SK-N-SH (cell line): ENCODE data around the gene EPHB4. TPM values are rescaled to one million over a fixed set of nuclear protein-coding genes. Genes with fewer than 3 reads are reported as not detected.

Experiments used
- CTCF ChIA-PET: fragments of 300-600, 350-600 bp; formaldehyde crosslinking; extraction: SDS; loops from one replicate; lab custom pipeline; 2021; lab: Yijun Ruan, JAX
- POLR2A ChIA-PET: fragments of 350-600 bp; sonication (Branson Sonifier 250); formaldehyde crosslinking; extraction: SDS; loops from one replicate; lab custom pipeline; 2020; ENCODE audit warnings: antibody characterized with exemption, inconsistent platforms; lab: Yijun Ruan, JAX
- DNase-seq: peaks from one replicate; pipeline ENCODE4 v3.0.0; 2012
- H2AFZ ChIP-seq: fragments of 200-600 bp; sonication (generic); 2 replicates; pipeline ENCODE4 v1.8.1; 2016; ENCODE audit warnings: antibody characterized with exemption, mild to moderate bottlenecking, low read depth
- H3F3A ChIP-seq: fragments of 200-600 bp; sonication (generic); replicated peaks from 2 replicates; pipeline ENCODE3; 2016; ENCODE audit warnings: antibody characterized with exemption, mild to moderate bottlenecking; ENCODE audit not compliant: insufficient read depth
- H3K27ac ChIP-seq, 2 experiments: fragments of 200-500 bp in 1 of 2; fragments of 200-600 bp in 1 of 2; sonication (Bioruptor generic) in 1 of 2; sonication (generic), shearing (Covaris generic) in 1 of 2; 2 replicates each; pipeline versions ENCODE4 v1.5.1 to v1.6.1; 2014 to 2016; ENCODE audit warnings: low read depth in 2 of 2, inconsistent platforms in 1 of 2, low read length in 1 of 2, mild to moderate bottlenecking in 1 of 2, mixed read lengths in 1 of 2
- H3K27me3 ChIP-seq: fragments of 200-600 bp; sonication (generic), shearing (Covaris generic); 2 replicates; pipeline ENCODE4 v1.6.1; 2016; ENCODE audit warnings: mixed run types; ENCODE audit not compliant: insufficient read depth
- H3K36me3 ChIP-seq, 2 experiments: fragments of 200-500 bp in 1 of 2; fragments of 200-600 bp in 1 of 2; sonication (Bioruptor generic) in 1 of 2; sonication (generic) in 1 of 2; replicated peaks in 1 of 2; 2 replicates each; pipeline versions ENCODE3 to v1.5.1; 2014 to 2016; ENCODE audit warnings: low read length in 1 of 2, mild to moderate bottlenecking in 1 of 2; ENCODE audit not compliant: insufficient read depth in 2 of 2, control insufficient read depth in 1 of 2
- H3K4me1 ChIP-seq, 2 experiments: fragments of 200-500 bp in 1 of 2; fragments of 200-600 bp in 1 of 2; sonication (Bioruptor generic) in 1 of 2; sonication (generic), shearing (Covaris generic) in 1 of 2; 2 replicates each; pipeline versions ENCODE4 v1.5.1 to v1.6.1; 2014 to 2016; ENCODE audit warnings: low read depth in 1 of 2, low read length in 1 of 2, mixed run types in 1 of 2; ENCODE audit not compliant: insufficient read depth in 2 of 2, control insufficient read depth in 1 of 2
- H3K4me2 ChIP-seq: fragments of 200-600 bp; sonication (generic), shearing (Covaris generic); 2 replicates; pipeline ENCODE4 v1.6.1; 2017; ENCODE audit warnings: mixed run types
- H3K4me3 ChIP-seq, 2 experiments: fragments of 200-500 bp in 1 of 2; fragments of 200-600 bp in 1 of 2; sonication (Bioruptor generic) in 1 of 2; sonication (generic), shearing (Covaris generic) in 1 of 2; 2 replicates each; pipeline versions ENCODE4 v1.5.1 to v1.8.1; 2014 to 2016; ENCODE audit warnings: low read depth in 2 of 2, inconsistent platforms in 1 of 2, low read length in 1 of 2, mild to moderate bottlenecking in 1 of 2, mixed read lengths in 1 of 2, moderate library complexity in 1 of 2
- H3K79me2 ChIP-seq: fragments of 200-600 bp; sonication (generic); 2 replicates; pipeline ENCODE4 v1.8.1; 2017; ENCODE audit warnings: mild to moderate bottlenecking; ENCODE audit not compliant: insufficient read depth
- H3K9ac ChIP-seq: fragments of 200-600 bp; sonication (generic); 2 replicates; pipeline ENCODE4 v1.6.1; 2017; ENCODE audit warnings: mixed run types
- H3K9me2 ChIP-seq: fragments of 200-600 bp; sonication (generic); 2 replicates; pipeline ENCODE4 v1.6.1; 2017; ENCODE audit warnings: mixed run types
- H3K9me3 ChIP-seq: fragments of 200-600 bp; sonication (generic); 2 replicates; pipeline ENCODE4 v1.6.1; 2017; ENCODE audit warnings: mixed run types, mild to moderate bottlenecking, moderate library complexity
- H4K20me1 ChIP-seq: fragments of 200-600 bp; sonication (generic); 2 replicates; pipeline ENCODE4 v1.6.1; 2017; ENCODE audit warnings: mild to moderate bottlenecking, mixed run types; ENCODE audit not compliant: insufficient read depth
- EP300 ChIP-seq, 2 experiments: IDR thresholded peaks; 2 replicates each; pipeline versions ENCODE4 v1.4.0 to v1.6.1; 2012; ENCODE audit warnings: borderline replicate concordance in 1 of 2, low read depth in 1 of 2, low read length in 1 of 2
- EZH2phosphoT487 ChIP-seq: fragments of 200-600 bp; sonication (generic); IDR thresholded peaks from 2 replicates; pipeline ENCODE4 v1.6.1; 2017; ENCODE audit warnings: low read depth, mixed run types, mild to moderate bottlenecking, antibody characterized with exemption, moderate library complexity, borderline replicate concordance
- FOSL2 ChIP-seq: IDR thresholded peaks from 2 replicates; pipeline ENCODE4 v1.4.0; 2012; ENCODE audit warnings: low read depth, mild to moderate bottlenecking, moderate library complexity, borderline replicate concordance
- GATA2 ChIP-seq: sonication (generic); formaldehyde crosslinking; IDR thresholded peaks from 2 replicates; pipeline ENCODE4 v1.5.0; 2020; ENCODE audit warnings: mild to moderate bottlenecking, missing genetic modification reagents
- IRF3 ChIP-seq: fragments of 150-350 bp; IDR thresholded peaks from 2 replicates; pipeline ENCODE4 v1.6.1; 2016; ENCODE audit warnings: mild to moderate bottlenecking, low read depth, low read length
- MAX ChIP-seq: IDR thresholded peaks from 2 replicates; pipeline ENCODE4 v1.4.0; 2012; ENCODE audit warnings: low read depth
- MEF2A ChIP-seq: IDR thresholded peaks from 2 replicates; pipeline ENCODE4 v1.4.0; 2012; ENCODE audit warnings: low read depth, borderline replicate concordance
- NRF1 ChIP-seq: IDR thresholded peaks from 2 replicates; pipeline ENCODE4 v1.6.1; 2012; ENCODE audit warnings: low read depth, mild to moderate bottlenecking, low read length
- RCOR1 ChIP-seq: fragments of 150-350 bp; IDR thresholded peaks from 2 replicates; pipeline ENCODE4 v1.6.1; 2017; ENCODE audit warnings: antibody characterized with exemption, low read length
- REST ChIP-seq: IDR thresholded peaks from 2 replicates; pipeline ENCODE4 v1.6.1; 2012; ENCODE audit warnings: mild to moderate bottlenecking, low read depth, low read length, moderate library complexity
- RFX5 ChIP-seq: IDR thresholded peaks from 2 replicates; pipeline ENCODE4 v1.6.1; 2012; ENCODE audit warnings: mild to moderate bottlenecking, improper control_type of control experiment, low read length
- RXRA ChIP-seq: IDR thresholded peaks from 2 replicates; pipeline ENCODE4 v1.4.0; 2012; ENCODE audit warnings: low read depth, mild to moderate bottlenecking, borderline replicate concordance
- TCF12 ChIP-seq: IDR thresholded peaks from 2 replicates; pipeline ENCODE4 v1.4.0; 2012
- TEAD4 ChIP-seq: IDR thresholded peaks from 2 replicates; pipeline ENCODE4 v1.4.0; 2012; ENCODE audit warnings: mild to moderate bottlenecking, borderline replicate concordance; ENCODE audit not compliant: insufficient read depth
- USF1 ChIP-seq: IDR thresholded peaks from 2 replicates; pipeline ENCODE4 v1.4.0; 2012; ENCODE audit warnings: low read depth, borderline replicate concordance
- YY1 ChIP-seq: IDR thresholded peaks from 2 replicates; pipeline ENCODE4 v1.4.0; 2012; ENCODE audit warnings: low read depth, mild to moderate bottlenecking
- WGBS: methylation state at CpG from one replicate; pipeline ENCODE4 v1.1.6; 2017; ENCODE audit warnings: low lambda C conversion rate; 5-methylcytosine and 5-hydroxymethylcytosine counted together
- polyA plus RNA-seq, 3 experiments: library from polyadenylated mRNA; depleted of rRNA; stranded (reverse); fragments of >200 nt; gene quantifications; 2 replicates each; pipeline ENCODE4 v1.2.3, GENCODE V29; 2012
- TF ChIP-seq, protein P1 (sequence below): IDR thresholded peaks from 2 replicates; pipeline ENCODE4; 2012
- TF ChIP-seq, protein P2 (sequence below): fragments of 150-350 bp; IDR thresholded peaks from 2 replicates; pipeline ENCODE4 v1.6.1; 2017; ENCODE audit warnings: antibody characterized with exemption, low read length, low read depth, borderline replicate concordance
- TF ChIP-seq, protein P3 (sequence below): IDR thresholded peaks from 2 replicates; pipeline ENCODE4 v1.4.0; 2012; ENCODE audit warnings: low read depth, borderline replicate concordance

The EPHB4 gene
- polyA plus RNA-seq, 1 of the 3 experiments (the other 2 are of a cell fraction) = 64.4 TPM

DNA sequence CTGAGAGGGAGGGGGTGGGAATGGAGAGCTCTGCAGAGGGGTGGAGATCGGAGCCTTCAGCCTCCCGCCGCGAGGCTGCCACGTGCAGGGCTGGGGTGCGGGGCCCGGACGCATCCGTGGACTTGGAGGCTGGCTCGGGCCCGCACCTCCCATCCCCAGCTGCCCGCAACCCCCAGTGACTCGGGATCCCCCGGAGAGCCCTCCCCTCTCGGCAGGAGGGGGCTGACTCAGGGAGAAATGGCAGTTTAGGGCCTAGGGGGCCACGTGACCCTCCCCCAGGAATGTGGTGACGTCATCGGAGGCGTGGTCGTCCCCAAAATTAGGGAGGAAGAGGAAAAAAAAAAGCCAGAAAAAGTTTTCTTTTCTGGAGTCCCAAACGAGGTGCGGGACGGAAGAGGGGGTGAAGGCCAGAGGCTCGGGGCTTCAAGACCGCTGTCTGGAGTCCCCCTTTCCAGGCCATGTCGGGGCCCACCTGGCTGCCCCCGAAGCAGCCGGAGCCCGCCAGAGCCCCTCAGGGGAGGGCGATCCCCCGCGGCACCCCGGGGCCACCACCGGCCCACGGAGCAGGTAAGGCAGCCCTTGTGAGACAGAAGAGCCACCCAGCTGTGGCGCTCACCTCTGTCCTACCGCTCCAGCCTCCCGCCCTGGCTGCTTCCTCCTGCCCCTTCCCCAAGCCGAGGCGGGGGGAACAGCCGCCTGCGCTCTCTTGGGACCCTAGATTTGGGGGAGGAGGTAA, 39.9 kb upstream of the EPHB4 start, which contains the start of gene TRIP6:
Gene TRIP6 (plus strand): TSS at position 348 of the 736 bp plus-strand sequence. CDS start 111 bp downstream, at position 459.
- Histone ChIP-seq H3K36me3 (peaks cover 8 to 10% of the 10 kb centered on the region in 2 experiments), H3K79me2 (no peaks in the 10 kb centered on the region), H2AFZ (peak within 1 kb of the TSS; percentile 0; the same call in 1 of the 2 replicates), H3K9me2 (no peaks in the 10 kb centered on the region), H3K4me3 (no peak within 1 kb of the TSS), H3F3A (peaks cover 24% of the 10 kb centered on the region), H3K27ac (peak within 1 kb of the TSS in 1 of 2 experiments; percentile 43; a peak in 1 of 4 replicates), H3K4me1 (peaks cover 2 to 19% of the 10 kb centered on the region in 2 experiments; a peak in 3 of 4 replicates), H3K4me2 (peak within 1 kb of the TSS; percentile 25; the same call in 1 of the 2 replicates), H3K9me3 (no peaks in the 10 kb centered on the region), H4K20me1 (no peaks in the 10 kb centered on the region), H3K27me3 (no peaks in the 10 kb centered on the region), H3K9ac (peak within 1 kb of the TSS; percentile 31; the same call in 1 of the 2 replicates)
- ChIA-PET CTCF (interaction anchor here (1.1 kb wide), 1 partner anchor 15 kb away, joined by 9 read pairs; the partner anchor contains the start of gene SLC12A9), POLR2A (no interaction called here)
- TF ChIP-seq, protein P1, sequence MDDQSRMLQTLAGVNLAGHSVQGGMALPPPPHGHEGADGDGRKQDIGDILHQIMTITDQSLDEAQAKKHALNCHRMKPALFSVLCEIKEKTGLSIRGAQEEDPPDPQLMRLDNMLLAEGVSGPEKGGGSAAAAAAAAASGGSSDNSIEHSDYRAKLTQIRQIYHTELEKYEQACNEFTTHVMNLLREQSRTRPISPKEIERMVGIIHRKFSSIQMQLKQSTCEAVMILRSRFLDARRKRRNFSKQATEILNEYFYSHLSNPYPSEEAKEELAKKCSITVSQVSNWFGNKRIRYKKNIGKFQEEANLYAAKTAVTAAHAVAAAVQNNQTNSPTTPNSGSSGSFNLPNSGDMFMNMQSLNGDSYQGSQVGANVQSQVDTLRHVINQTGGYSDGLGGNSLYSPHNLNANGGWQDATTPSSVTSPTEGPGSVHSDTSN = 0 out of 2 replicates have a peak, but pooled peaks have one; percentile 22
- TF ChIP-seq REST = no peak
- TF ChIP-seq GATA2 = no peak
- no peak for TF ChIP-seq EP300 (IDR thresholded peaks at IDR 0.05; ENCODE audit: borderline replicate concordance in 1 of 2, low read depth in 1 of 2, low read length in 1 of 2)
- TF ChIP-seq FOSL2 = peak; percentile 43; the same call in 1 of the 2 replicates
- TF ChIP-seq YY1 = no peak
- TF ChIP-seq NRF1 = no peak
- TF ChIP-seq RCOR1 = no peak
- TF ChIP-seq, protein P2, sequence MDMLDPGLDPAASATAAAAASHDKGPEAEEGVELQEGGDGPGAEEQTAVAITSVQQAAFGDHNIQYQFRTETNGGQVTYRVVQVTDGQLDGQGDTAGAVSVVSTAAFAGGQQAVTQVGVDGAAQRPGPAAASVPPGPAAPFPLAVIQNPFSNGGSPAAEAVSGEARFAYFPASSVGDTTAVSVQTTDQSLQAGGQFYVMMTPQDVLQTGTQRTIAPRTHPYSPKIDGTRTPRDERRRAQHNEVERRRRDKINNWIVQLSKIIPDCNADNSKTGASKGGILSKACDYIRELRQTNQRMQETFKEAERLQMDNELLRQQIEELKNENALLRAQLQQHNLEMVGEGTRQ = peak; percentile 46; the same call in 1 of the 2 replicates
- TF ChIP-seq USF1 = peak; percentile 89
- TF ChIP-seq EZH2phosphoT487 = no peak
- no peak for TF ChIP-seq MEF2A
- TF ChIP-seq RXRA = no peak
- TF ChIP-seq, protein P3, sequence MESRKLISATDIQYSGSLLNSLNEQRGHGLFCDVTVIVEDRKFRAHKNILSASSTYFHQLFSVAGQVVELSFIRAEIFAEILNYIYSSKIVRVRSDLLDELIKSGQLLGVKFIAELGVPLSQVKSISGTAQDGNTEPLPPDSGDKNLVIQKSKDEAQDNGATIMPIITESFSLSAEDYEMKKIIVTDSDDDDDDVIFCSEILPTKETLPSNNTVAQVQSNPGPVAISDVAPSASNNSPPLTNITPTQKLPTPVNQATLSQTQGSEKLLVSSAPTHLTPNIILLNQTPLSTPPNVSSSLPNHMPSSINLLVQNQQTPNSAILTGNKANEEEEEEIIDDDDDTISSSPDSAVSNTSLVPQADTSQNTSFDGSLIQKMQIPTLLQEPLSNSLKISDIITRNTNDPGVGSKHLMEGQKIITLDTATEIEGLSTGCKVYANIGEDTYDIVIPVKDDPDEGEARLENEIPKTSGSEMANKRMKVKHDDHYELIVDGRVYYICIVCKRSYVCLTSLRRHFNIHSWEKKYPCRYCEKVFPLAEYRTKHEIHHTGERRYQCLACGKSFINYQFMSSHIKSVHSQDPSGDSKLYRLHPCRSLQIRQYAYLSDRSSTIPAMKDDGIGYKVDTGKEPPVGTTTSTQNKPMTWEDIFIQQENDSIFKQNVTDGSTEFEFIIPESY = no peak
- TF ChIP-seq MAX = no peak
- TF ChIP-seq TCF12 = peak; percentile 6; the same call in 1 of the 2 replicates
- peak; percentile 69; the same call in 1 of the 2 replicates for TF ChIP-seq TEAD4
- no peak for TF ChIP-seq IRF3
- TF ChIP-seq RFX5 = no peak
- 75% methylated on average over 33 of the region's 42 CpGs for WGBS
- DNase-seq = peak; percentile 59
